Fibroblast of skin of back (primary cell): ENCODE results near the gene BEST3.
A peak's percentile ranks its signal among the peaks of the same experiment; 100 is the strongest.
"Not testable (repeated sequence)": the region's sequence is repeated elsewhere in the genome, so short reads cannot be mapped to it uniquely, and the experiment has no call there.

Experiments used
- DNase-seq: peaks from one replicate; pipeline ENCODE4 v3.0.0-alpha.2; 2013

The BEST3 gene

GRCh38 chr12:69688021-69688420 is 11.1 kb downstream of the BEST3 start:
- peak; percentile 37 for DNase-seq

GRCh38 chr12:69687390-69687789 is 11.7 kb downstream of the BEST3 start:
- DNase-seq = no peak

- no peak for DNase-seq
Observed at GRCh38 chr12:69686731-69687130, 12.4 kb downstream of the BEST3 start.

- peak; percentile 40 for DNase-seq
Observed at GRCh38 chr12:69685810-69686209, 13.3 kb downstream of the BEST3 start.

- no peak for DNase-seq
Observed at GRCh38 chr12:69684466-69684865, 14.6 kb downstream of the BEST3 start.

GRCh38 chr12:69682110-69682755 is 16.9 kb downstream of the BEST3 start:
- DNase-seq = no peak

GRCh38 chr12:69679119-69679518 is 20.0 kb downstream of the BEST3 start:
- peak; percentile 69 for DNase-seq

- peak; percentile 27 for DNase-seq
Observed at GRCh38 chr12:69676257-69677012, 22.7 kb downstream of the BEST3 start.

- no peak for DNase-seq
Observed at GRCh38 chr12:69672195-69672594, 26.9 kb downstream of the BEST3 start.

GRCh38 chr12:69671597-69671996 is 27.5 kb downstream of the BEST3 start:
- no peak for DNase-seq

- no peak for DNase-seq
Observed at GRCh38 chr12:69666798-69667197, 32.3 kb downstream of the BEST3 start.

- not testable (repeated sequence) for DNase-seq
Observed at GRCh38 chr12:69664930-69665377, 34.1 kb downstream of the BEST3 start.

GRCh38 chr12:69663726-69664125 is 35.4 kb downstream of the BEST3 start:
- DNase-seq = no peak

- DNase-seq = no peak
Observed at GRCh38 chr12:69662764-69663163, 36.3 kb downstream of the BEST3 start.

GRCh38 chr12:69661386-69661785 is 37.7 kb downstream of the BEST3 start:
- DNase-seq = no peak

GRCh38 chr12:69660164-69660863 is 38.8 kb downstream of the BEST3 start:
- DNase-seq = no peak

GRCh38 chr12:69658203-69658602 is 40.9 kb downstream of the BEST3 start:
- no peak for DNase-seq

GRCh38 chr12:69657376-69658137 is 41.5 kb downstream of the BEST3 start:
- peak; percentile 21 for DNase-seq

GRCh38 chr12:69655616-69656340 is 43.3 kb downstream of the BEST3 start:
- peak; percentile 95 for DNase-seq

- DNase-seq = no peak
Observed at GRCh38 chr12:69653703-69654102, 45.4 kb downstream of the BEST3 start.

- no peak for DNase-seq
Observed at GRCh38 chr12:69651922-69652321, 47.2 kb downstream of the BEST3 start.

- peak; percentile 34 for DNase-seq
Observed at GRCh38 chr12:69649529-69649928, 49.6 kb downstream of the BEST3 start.
